HEK293 (cell line): Measurements from ENCODE around the gene OR52E6.

Source experiments
- CTCF ChIA-PET: fragments of 350-600 bp; formaldehyde crosslinking; extraction: SDS; loops from one replicate; lab custom pipeline; 2021; ENCODE audit warnings: antibody characterized with exemption; lab: Yijun Ruan, JAX
- POLR2A ChIA-PET: fragments of 300-600 bp; formaldehyde crosslinking; extraction: SDS; loops from one replicate; lab custom pipeline; 2020; ENCODE audit warnings: antibody characterized with exemption, inconsistent platforms; lab: Yijun Ruan, JAX
- H3K27ac ChIP-seq: fragments of 200-500 bp; sonication (Bioruptor generic); 2 replicates; pipeline ENCODE4 v1.5.1; 2014; ENCODE audit warnings: low read depth, low read length, control low read depth, inconsistent platforms; ENCODE audit errors: extremely low read depth
- H3K36me3 ChIP-seq, 2 experiments: fragments of 200-500 bp in 1 of 2; sonication (Bioruptor generic) in 1 of 2; 1 replicate in 1 of 2; 2 replicates in 1 of 2; pipeline ENCODE4 v1.5.1; 2014 to 2017; ENCODE audit warnings: inconsistent platforms in 2 of 2, low read length in 2 of 2; ENCODE audit not compliant: control insufficient read depth in 2 of 2, insufficient read depth in 1 of 2
- H3K4me1 ChIP-seq: fragments of 200-500 bp; sonication (Bioruptor generic); 2 replicates; pipeline ENCODE4 v1.5.1; 2014; ENCODE audit warnings: mild to moderate bottlenecking, low read length, inconsistent platforms; ENCODE audit not compliant: control insufficient read depth, insufficient read depth
- H3K4me3 ChIP-seq: 2 replicates; pipeline ENCODE4 v1.5.1; 2011; ENCODE audit warnings: low read depth, mild to moderate bottlenecking, control low read depth, low read length, moderate library complexity
- H3K9me3 ChIP-seq: fragments of 200-500 bp; sonication (Bioruptor generic); 2 replicates; pipeline ENCODE4 v1.5.1; 2014; ENCODE audit warnings: low read depth, low read length, inconsistent platforms; ENCODE audit not compliant: control insufficient read depth, insufficient read depth
- GLI4 ChIP-seq: fragments of 450-650 bp; formaldehyde crosslinking; IDR thresholded peaks from 2 replicates; pipeline ENCODE4 v1.5.1; 2016; ENCODE audit warnings: missing biosample characterization, missing genetic modification characterization
- SALL2 ChIP-seq: fragments of 450-650 bp; formaldehyde crosslinking; IDR thresholded peaks from 2 replicates; pipeline ENCODE4 v1.5.0; 2017; ENCODE audit warnings: missing biosample characterization, mild to moderate bottlenecking, missing genetic modification characterization, borderline replicate concordance
- ZBTB26 ChIP-seq: fragments of 450-650 bp; formaldehyde crosslinking; optimal IDR thresholded peaks from 2 replicates; pipeline ENCODE3; 2016; ENCODE audit warnings: missing biosample characterization, mild to moderate bottlenecking, missing genetic modification characterization
- ZFHX2 ChIP-seq: fragments of 450-650 bp; formaldehyde crosslinking; conservative IDR thresholded peaks from 2 replicates; pipeline ENCODE4 v1.5.1; 2016; ENCODE audit warnings: missing biosample characterization, missing genetic modification characterization
- ZIC2 ChIP-seq: fragments of 450-650 bp; formaldehyde crosslinking; IDR thresholded peaks from 2 replicates; pipeline ENCODE4 v1.5.1; 2016; ENCODE audit warnings: missing biosample characterization, missing genetic modification characterization
- ZNF114 ChIP-seq: fragments of 450-650 bp; formaldehyde crosslinking; IDR thresholded peaks from 2 replicates; pipeline ENCODE4 v1.5.0; 2017; ENCODE audit warnings: missing biosample characterization, missing genetic modification characterization
- ZNF140 ChIP-seq: fragments of 450-650 bp; formaldehyde crosslinking; IDR thresholded peaks from 2 replicates; pipeline ENCODE4 v1.5.1; 2016; ENCODE audit warnings: missing biosample characterization, missing genetic modification characterization
- ZNF292 ChIP-seq: fragments of 450-650 bp; formaldehyde crosslinking; IDR thresholded peaks from 2 replicates; pipeline ENCODE4 v1.5.1; 2016; ENCODE audit warnings: low read depth, missing biosample characterization, missing genetic modification characterization, borderline replicate concordance
- ZNF311 ChIP-seq: fragments of 450-650 bp; formaldehyde crosslinking; IDR thresholded peaks from 2 replicates; pipeline ENCODE4 v1.5.1; 2017; ENCODE audit warnings: missing biosample characterization, missing genetic modification characterization, borderline replicate concordance
- ZNF366 ChIP-seq: fragments of 450-650 bp; formaldehyde crosslinking; conservative IDR thresholded peaks from 2 replicates; pipeline ENCODE4 v1.5.1; 2016; ENCODE audit warnings: missing biosample characterization, missing genetic modification characterization
- ZNF513 ChIP-seq: fragments of 450-650 bp; IDR thresholded peaks from 2 replicates; pipeline ENCODE4 v1.5.1; 2018; ENCODE audit warnings: missing biosample characterization, missing genetic modification characterization
- ZNF529 ChIP-seq: fragments of 450-650 bp; formaldehyde crosslinking; IDR thresholded peaks from 2 replicates; pipeline ENCODE4 v1.5.1; 2017; ENCODE audit warnings: missing genetic modification characterization, missing biosample characterization; ENCODE audit not compliant: insufficient replicate concordance
- ZNF548 ChIP-seq: fragments of 450-650 bp; formaldehyde crosslinking; IDR thresholded peaks from 2 replicates; pipeline ENCODE4 v1.5.1; 2016; ENCODE audit warnings: missing biosample characterization, missing genetic modification characterization
- ZNF555 ChIP-seq: fragments of 450-650 bp; formaldehyde crosslinking; conservative IDR thresholded peaks from 2 replicates; pipeline ENCODE4 v1.5.1; 2017; ENCODE audit warnings: missing biosample characterization, mild to moderate bottlenecking, missing genetic modification characterization, inconsistent platforms
- ZNF624 ChIP-seq: fragments of 450-650 bp; formaldehyde crosslinking; IDR thresholded peaks from 2 replicates; pipeline ENCODE4 v1.5.1; 2017; ENCODE audit warnings: missing biosample characterization, missing genetic modification characterization
- ZSCAN30 ChIP-seq: fragments of 450-650 bp; IDR thresholded peaks from 2 replicates; pipeline ENCODE4 v1.5.1; 2018; ENCODE audit warnings: missing biosample characterization, mild to moderate bottlenecking, missing genetic modification characterization, moderate library complexity
- ZXDB ChIP-seq: fragments of 450-650 bp; formaldehyde crosslinking; IDR thresholded peaks from 2 replicates; pipeline ENCODE4 v1.5.1; 2016; ENCODE audit warnings: missing biosample characterization, missing genetic modification characterization
- TF ChIP-seq, protein P1 (sequence below): fragments of 450-650 bp; formaldehyde crosslinking; IDR thresholded peaks from 2 replicates; pipeline ENCODE4 v1.5.1; 2016; ENCODE audit warnings: missing biosample characterization, missing genetic modification characterization

OR52E6 gene

DNA sequence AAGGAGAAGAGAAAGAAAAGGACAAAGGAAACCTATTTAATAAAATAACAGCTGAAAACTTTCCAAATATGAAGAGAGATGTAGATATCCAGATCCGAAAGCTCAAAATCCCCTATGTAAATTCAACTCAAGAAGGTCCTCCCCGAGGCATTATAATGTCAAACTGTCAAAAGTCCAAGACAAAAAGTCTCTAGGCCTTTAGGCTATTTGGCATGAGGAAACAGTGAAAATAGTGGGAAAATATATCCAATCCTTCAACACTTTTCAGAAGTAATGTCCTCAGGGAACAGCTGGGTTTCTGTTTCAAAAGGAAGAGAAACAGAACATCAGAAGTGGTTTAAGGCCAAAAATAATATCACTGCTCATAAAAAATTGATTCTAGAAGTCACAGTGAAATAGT, 36.9 kb upstream of the OR52E6 start (continued):
- no peak for TF ChIP-seq ZXDB (tag by site-specific recombination)
- TF ChIP-seq ZNF114 (tag by site-specific recombination), result no peak
- TF ChIP-seq ZNF292 (tag by site-specific recombination), result no peak
- no peak for TF ChIP-seq ZNF140 (tag by site-specific recombination)
- no peak for TF ChIP-seq ZNF366 (tag by site-specific recombination)

DNA sequence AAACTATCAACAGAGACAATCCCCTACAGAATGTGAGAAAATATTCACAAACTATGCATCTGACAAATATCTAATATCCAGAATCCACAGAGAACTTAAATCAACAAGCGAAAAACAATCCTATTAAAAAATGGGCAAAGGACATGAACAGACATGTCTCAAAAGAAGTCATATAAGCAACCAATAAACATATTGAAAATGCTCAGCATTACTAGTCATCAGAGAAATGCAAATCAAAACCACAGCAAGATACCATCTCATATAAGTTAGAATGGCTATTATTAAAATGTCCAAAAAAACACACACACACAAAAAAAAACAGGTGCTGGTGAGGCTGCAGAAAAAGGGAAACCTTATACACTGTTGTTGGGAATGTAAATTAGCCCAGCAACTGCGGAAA, 24.1 kb upstream of the OR52E6 start:
- TF ChIP-seq ZFHX2 (tag by site-specific recombination), result no peak
- TF ChIP-seq SALL2 (tag by site-specific recombination), result no peak
- no peak for TF ChIP-seq ZBTB26 (tag by site-specific recombination)
- TF ChIP-seq ZSCAN30 (tag by site-specific recombination), result no peak
- TF ChIP-seq, protein P1, sequence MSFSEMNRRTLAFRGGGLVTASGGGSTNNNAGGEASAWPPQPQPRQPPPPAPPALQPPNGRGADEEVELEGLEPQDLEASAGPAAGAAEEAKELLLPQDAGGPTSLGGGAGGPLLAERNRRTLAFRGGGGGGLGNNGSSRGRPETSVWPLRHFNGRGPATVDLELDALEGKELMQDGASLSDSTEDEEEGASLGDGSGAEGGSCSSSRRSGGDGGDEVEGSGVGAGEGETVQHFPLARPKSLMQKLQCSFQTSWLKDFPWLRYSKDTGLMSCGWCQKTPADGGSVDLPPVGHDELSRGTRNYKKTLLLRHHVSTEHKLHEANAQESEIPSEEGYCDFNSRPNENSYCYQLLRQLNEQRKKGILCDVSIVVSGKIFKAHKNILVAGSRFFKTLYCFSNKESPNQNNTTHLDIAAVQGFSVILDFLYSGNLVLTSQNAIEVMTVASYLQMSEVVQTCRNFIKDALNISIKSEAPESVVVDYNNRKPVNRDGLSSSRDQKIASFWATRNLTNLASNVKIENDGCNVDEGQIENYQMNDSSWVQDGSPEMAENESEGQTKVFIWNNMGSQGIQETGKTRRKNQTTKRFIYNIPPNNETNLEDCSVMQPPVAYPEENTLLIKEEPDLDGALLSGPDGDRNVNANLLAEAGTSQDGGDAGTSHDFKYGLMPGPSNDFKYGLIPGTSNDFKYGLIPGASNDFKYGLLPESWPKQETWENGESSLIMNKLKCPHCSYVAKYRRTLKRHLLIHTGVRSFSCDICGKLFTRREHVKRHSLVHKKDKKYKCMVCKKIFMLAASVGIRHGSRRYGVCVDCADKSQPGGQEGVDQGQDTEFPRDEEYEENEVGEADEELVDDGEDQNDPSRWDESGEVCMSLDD, result no peak
- no peak for TF ChIP-seq ZNF548 (tag by site-specific recombination)
- TF ChIP-seq ZIC2 (tag by site-specific recombination), result no peak
- TF ChIP-seq ZNF311 (tag by site-specific recombination), result no peak
- TF ChIP-seq ZNF513 (tag by site-specific recombination), result no peak
- TF ChIP-seq ZNF529, result no peak
- no peak for TF ChIP-seq ZNF555 (tag by site-specific recombination)
- ChIA-PET POLR2A (no interaction called here), CTCF (no interaction called here)
- no peak overlapping the region for H3K27ac ChIP-seq
- no peaks in the 10 kb centered on the region for H3K9me3 ChIP-seq
- no peaks in the 10 kb centered on the region for H3K36me3 ChIP-seq
- H3K4me3 ChIP-seq, result no peak overlapping the region
- no peaks in the 10 kb centered on the region for H3K4me1 ChIP-seq

GRCh38 chr11:5857590-5857989, 15.9 kb upstream of the OR52E6 start, which contains the start of gene OR52E8:
Gene OR52E8, minus strand, starts transcription at chr11:5857690. Its CDS starts 0 bp downstream, at chr11:5857690.
- H3K36me3 ChIP-seq, result no peaks in the 10 kb centered on the region
- no peaks in the 10 kb centered on the region for H3K9me3 ChIP-seq
- H3K4me1 ChIP-seq, result no peaks in the 10 kb centered on the region
- POLR2A ChIA-PET, result no interaction called here
- CTCF ChIA-PET, result no interaction called here
- H3K4me3 ChIP-seq, result no peak within 1 kb of the TSS
- no peak within 1 kb of the TSS for H3K27ac ChIP-seq
- TF ChIP-seq ZNF624 (tag by site-specific recombination), result no peak
- no peak for TF ChIP-seq GLI4
- no peak for TF ChIP-seq ZIC2 (tag by site-specific recombination)
- TF ChIP-seq, all 188 proteins: peak for 0
